Measurements from ENCODE around the gene SFSWAP.
"Not testable (repeated sequence)": the region's sequence is repeated elsewhere in the genome, so short reads cannot be mapped to it uniquely, and the experiment has no call there.

SFSWAP gene

DNA sequence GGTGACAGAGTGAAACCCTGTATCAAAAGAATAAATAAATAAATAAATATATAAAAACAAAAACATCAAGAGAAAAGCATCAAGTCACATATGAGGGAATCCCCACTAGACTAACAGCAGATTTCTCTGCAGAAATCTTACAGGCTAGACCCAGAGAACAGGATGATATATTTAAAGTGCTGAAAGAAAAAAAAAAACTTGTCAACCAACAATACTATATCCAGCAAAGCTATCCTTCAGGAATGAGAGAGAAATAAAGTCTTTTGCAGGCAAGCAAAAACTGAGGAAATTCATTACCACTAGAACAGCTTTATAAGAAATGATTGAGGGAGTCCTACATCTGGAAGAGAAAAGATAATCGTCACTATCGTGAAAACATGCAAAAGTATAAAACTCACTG, 6.4 kb upstream of the SFSWAP start:
- DNase-seq: no peak

DNA sequence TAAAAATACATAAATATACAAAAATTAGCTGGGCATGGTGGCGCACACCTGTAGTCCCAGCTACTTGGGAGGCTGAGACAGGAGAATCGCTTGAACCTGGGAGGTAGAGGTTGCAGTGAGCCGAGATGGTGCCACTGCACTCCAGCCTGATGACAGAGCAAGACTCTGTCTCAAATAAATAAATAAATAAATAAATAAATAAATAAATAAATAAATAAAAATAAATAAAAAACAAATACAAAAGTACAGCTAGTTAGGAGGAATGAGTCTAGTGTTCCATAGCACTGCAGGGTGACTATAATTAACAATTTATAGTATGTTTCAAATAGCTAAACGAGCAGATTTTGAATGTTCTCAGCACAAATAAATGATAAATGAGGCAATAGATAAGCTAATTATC, 4.2 kb upstream of the SFSWAP start:
- DNase-seq: not testable (repeated sequence)

DNA sequence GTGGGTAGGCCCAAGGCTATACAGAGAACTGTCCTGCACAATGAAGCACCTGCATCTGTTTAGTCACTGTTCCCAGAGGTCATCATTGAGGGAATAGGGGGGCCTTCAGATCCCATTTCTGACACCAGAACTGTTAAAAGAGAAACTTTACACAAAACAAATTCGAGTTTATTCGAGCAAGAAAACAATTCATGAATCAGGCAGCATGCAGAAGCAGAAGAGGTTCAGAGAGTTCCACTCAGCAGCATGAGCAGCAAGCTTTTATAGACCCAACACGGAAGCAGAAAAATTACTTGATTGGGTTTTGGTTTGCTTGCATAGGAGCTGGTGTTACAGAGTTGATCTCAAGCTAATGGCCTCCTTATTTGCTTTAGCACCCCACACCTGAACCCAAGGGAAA, 1.7 kb upstream of the SFSWAP start:
- DNase-seq: no peak

GRCh38 chr12:131711551-131712205, 788 bp downstream of the SFSWAP start:
- DNase-seq: no peak

- no peak for DNase-seq
These were observed 2.5 kb downstream of the SFSWAP start for GRCh38 chr12:131713349-131713748.

DNA sequence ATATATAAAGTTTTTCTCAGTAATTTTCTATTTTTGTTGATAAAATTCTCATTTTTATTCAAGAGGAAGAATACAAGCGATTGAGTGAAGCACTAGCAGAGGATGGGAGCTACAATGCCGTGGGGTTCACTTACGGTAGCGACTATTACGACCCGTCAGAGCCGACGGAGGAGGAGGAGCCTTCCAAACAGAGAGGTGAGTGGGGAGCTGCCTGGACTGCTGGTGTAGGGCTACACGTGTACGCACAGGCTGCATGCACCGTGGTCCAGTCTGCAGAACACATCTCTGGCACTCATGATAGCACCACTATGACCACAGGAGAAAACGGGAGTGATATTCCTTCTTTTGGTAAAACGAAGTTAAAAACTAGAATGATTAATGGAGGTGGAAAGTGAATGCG, 3.9 kb downstream of the SFSWAP start:
- no peak for DNase-seq

DNA sequence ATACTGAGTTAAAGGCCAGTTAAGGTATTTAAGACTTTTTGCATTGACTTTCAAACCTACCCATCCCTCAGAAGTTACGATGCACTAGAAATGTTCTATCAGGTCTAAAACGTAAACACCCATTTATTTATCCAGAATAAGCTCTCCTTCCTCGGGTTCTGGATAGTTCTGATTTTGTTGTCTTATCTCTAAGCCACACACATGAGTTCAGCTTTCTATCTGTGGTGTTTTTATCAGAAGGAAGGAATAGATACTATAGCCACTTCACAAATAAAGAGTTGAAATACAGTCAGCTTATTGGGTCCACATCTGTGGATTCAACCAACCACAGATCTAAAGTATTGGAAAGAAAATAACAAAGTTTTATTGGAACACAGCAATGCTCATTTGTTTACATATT, 5.4 kb downstream of the SFSWAP start:
- no peak for DNase-seq

GRCh38 chr12:131720241-131720640, 9.4 kb downstream of the SFSWAP start:
- no peak for DNase-seq

DNA sequence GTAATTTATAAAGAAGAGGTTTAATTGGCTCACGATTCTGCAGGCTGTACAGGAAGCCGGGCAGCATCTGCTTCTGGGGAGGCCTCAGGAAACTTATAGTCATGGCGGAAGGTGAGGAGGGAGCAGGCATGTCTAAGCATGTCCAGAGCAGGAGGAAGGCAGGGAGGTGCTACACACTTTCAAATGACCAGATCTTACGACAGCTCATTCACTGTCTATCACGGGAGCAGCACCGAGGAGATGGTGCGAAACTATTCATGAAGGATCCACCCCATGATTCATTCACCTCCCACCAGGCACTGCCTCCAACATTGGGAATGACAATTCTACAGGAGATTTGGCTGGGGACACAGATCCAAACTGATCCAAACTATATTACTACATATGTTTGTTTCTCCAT, 10.0 kb downstream of the SFSWAP start:
- no peak for DNase-seq

DNA sequence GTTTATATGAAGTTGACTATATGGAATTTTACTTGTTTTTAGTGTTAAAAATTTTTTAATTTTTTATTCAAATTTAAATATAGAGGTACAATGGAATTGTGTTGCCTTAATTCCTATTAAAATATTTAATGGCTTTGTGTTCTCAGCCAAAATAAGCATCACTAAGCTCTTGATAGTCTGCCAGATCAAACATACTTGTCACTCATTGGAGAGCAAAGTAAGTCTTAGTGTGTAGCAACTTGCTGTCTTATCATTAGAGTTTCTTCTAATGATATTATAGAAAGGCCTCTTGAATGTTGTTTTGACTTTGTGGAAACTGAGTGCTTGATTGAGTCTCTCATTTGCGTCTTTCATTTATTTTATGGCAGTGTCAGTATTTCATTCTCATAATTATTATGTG, 10.7 kb downstream of the SFSWAP start:
- no peak for DNase-seq

DNA sequence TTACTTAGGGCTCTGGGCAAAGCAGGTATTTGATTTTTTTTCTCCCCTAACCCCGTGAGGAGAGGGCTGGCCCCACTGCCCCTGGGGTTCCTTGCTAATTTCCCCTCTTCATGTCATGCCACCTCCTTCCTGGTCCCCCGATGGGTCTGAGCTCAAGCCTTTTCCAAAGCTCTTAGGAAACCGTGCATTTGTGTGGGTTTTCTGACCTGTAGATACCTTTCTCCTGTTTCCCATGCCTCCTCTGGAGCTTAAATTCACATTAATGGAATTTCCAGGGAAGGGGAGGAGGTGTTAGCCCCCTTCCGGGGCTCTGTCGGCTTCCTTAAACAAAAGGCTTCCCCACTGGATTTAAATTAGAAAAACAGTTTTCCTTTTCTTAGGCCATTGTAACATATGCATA, 12.6 kb downstream of the SFSWAP start:
- no peak for DNase-seq

DNA sequence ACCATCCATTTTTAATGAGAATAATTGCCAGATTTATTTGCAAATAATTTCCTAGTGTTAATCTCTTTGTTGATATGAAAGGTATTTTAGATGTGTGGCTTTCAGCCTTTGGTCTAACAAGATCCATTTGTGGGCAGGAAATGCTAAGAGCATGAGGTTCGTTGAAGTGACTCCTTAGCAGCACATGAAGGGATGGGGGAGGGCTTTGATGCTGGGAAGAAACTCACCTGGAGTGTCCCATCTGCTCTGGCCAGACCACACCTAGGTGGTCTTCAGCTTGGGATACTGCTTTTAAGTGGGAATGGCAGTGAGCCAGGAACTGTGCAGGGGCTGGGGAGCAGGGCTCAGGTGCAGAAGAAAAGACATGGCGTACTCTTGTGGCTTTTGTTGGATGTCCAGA, 13.6 kb downstream of the SFSWAP start:
- no peak for DNase-seq

- DNase-seq: no peak
These were observed 14.6 kb downstream of the SFSWAP start for GRCh38 chr12:131725503-131725902.

- no peak for DNase-seq
These were observed 17.8 kb downstream of the SFSWAP start for GRCh38 chr12:131728720-131729119.

DNA sequence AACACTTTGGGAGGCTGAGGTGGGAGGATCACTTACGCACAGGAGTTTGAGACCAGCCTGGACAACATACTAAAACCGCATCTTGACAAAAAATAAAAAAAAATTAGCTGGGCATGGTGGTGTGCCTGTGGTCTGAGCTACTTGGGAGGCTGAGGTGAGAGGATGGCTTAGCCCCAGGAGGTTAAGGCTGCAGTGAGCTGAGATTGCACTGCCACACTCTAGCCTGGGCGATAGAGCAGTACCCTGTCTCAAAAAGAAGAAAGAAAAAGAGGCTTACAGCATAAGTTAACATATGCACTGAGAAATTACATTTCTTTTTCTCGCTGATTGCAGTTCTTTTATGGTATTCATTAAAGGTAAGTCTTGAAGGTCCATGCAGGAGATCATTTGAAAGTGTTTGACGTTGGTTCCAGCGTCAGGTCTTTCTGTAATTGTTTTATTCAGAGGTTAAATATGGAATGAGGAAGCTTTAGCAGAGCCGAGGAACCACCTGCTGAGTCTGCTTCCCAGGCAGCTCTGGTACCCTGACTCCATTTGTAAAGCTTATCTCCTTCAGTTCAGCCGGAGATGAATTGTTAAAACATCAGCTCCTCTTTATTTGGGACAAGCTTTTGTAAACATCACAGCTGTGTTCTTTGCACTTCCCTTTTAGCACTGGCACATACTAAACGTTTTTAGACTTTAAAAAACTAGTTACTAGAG, 18.5 kb downstream of the SFSWAP start:
- no peak for DNase-seq

DNA sequence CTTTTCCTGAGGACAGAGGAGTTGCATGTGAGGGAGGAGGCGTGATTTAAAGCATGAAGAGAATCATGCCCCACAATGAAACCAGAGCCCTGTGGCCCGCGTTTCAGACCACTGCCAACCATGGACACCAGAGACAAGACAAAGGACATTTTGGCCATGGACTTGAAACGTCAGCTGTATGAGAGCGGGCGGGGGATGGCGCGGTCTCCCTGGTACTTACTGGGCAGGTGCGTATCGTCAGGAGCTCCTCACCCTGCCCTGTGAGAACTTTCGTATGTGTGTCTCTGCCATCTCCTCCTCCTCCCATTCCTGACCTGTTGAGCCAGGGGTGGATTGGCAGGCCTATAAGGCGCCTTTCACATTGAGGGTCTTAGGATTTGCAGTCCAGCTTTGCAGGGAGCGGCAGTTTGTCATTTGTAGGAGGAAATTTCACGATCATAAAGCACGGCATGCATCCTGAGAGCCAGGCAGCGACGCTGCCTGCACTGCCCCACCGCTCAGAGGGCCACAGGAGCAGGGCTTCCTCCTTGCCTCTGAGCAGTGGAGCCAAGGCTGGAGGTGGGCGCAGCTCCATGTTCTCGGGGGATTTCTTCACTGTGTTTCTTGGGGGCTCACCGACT, 22.2 kb downstream of the SFSWAP start:
- no peak for DNase-seq

GRCh38 chr12:131733874-131734273, 23.0 kb downstream of the SFSWAP start:
- no peak for DNase-seq

- no peak for DNase-seq
These were observed 23.7 kb downstream of the SFSWAP start for GRCh38 chr12:131734336-131735152.

DNA sequence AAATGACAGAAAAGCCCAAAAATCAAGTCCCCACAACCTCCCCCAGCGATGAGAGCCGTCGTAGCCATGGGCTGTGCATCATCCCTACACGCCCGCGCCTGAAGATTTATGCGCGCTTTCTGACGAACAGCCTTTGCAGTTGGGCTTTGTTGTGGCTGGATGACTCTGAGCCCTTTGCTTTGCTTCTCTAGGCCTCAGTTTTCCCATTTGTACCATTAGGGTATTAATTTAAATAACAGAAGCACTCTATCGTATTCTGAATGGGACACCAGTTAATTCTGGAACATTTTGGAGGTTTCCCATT, 24.2 kb downstream of the SFSWAP start:
- no peak for DNase-seq

DNA sequence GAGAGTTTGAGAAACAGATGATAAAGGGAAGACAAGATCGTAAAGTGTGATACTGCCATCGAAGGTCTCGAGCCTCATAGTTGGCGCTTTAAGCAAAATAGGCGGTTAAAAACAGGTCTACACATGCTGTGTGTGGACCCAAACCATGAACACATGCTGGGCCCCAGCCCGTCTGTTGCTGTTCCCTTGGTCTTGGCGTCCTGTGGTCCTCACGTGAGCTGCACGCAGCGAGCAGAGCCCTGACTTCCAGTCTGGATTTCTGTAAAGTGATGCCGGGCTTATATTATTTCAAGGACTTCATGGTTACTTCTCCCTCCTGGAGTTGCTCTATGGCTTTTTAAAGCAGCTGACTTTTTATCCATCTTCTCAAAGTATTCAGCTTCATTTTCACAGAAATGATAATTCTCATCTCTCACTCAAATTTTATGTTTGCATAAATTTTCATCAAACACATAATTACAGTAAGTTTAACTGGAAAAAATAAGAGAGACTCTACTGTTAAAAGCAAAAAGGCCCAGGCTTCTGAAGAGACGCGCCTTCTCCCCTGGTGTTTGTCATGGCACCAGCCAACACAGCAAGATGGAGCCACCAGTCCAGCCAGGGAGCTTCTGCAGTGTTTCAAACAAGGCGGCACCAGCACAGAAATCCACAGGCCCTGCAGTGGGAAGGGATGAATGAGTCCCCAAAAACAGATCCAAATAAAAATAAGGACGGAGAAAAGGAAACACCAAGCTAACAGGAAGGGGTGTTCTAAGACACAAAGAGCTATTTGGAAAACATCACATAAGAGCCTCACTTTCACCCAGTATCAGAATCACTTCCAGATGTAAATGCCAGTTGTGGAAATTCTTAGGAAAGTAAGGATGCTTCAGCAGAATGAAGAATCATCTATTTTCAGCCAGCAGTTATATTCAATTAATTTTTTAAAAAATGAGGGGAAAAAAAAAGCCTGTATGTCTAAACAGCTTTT, 24.9 kb downstream of the SFSWAP start:
- DNase-seq: no peak

- DNase-seq: no peak
These were observed 25.7 kb downstream of the SFSWAP start for GRCh38 chr12:131736446-131737149.
